Measurements from ENCODE around the gene SLC43A1. TPM values are rescaled to one million over a fixed set of nuclear protein-coding genes. Genes with fewer than 3 reads are reported as not detected.

The SLC43A1 gene
- total RNA-seq, 1 donor from 2014 or later = 115 TPM

GRCh38 chr11:57436031-57436430 lies 79.5 kb downstream of the SLC43A1 start:
- no peak for ATAC-seq
- no peak for DNase-seq (ENCODE audit: low spot score)

- ATAC-seq (peak; percentile 50), DNase-seq (ENCODE audit: low spot score) (peak; percentile 60)
Measured at GRCh38 chr11:57434640-57435546, 80.6 kb downstream of the SLC43A1 start.

Other genes starting within 250 kb of the SLC43A1 start
- 102 TPM for gene TNKS1BP1, start 190.8 kb downstream of the SLC43A1 start, total RNA-seq
- 24.3 TPM for gene SSRP1, start 179.8 kb downstream of the SLC43A1 start, total RNA-seq
- gene P2RX3, start 177.3 kb downstream of the SLC43A1 start, total RNA-seq = 0.50 TPM
- gene PRG3, start 134.6 kb downstream of the SLC43A1 start, total RNA-seq = not detected
- 1.6 TPM for gene PRG2, start 125.1 kb downstream of the SLC43A1 start, total RNA-seq
- gene SLC43A3, start 88.6 kb downstream of the SLC43A1 start, total RNA-seq = 127 TPM
- gene RTN4RL2, start 55.2 kb downstream of the SLC43A1 start, total RNA-seq = 22.0 TPM
- 39.3 TPM for gene TIMM10, start 15.1 kb upstream of the SLC43A1 start, total RNA-seq
- not detected for gene SMTNL1, start 21.9 kb upstream of the SLC43A1 start, total RNA-seq
- gene UBE2L6, start 52.0 kb upstream of the SLC43A1 start, total RNA-seq = 53.0 TPM
- gene SERPING1, start 82.0 kb upstream of the SLC43A1 start, total RNA-seq = 1,854 TPM
- gene YPEL4, start 134.2 kb upstream of the SLC43A1 start, total RNA-seq = 0.33 TPM
- 6.1 TPM for gene CLP1, start 142.1 kb upstream of the SLC43A1 start, total RNA-seq
- 26.3 TPM for gene ZDHHC5, start 152.4 kb upstream of the SLC43A1 start, total RNA-seq
- 6.1 TPM for gene MED19, start 196.5 kb upstream of the SLC43A1 start, total RNA-seq
- 43.0 TPM for gene TMX2, start 196.9 kb upstream of the SLC43A1 start, total RNA-seq
- 67.9 TPM for gene SELENOH, start 225.8 kb upstream of the SLC43A1 start, total RNA-seq
- not detected for gene BTBD18, start 236.1 kb upstream of the SLC43A1 start, total RNA-seq
- 98.1 TPM for gene CTNND1, start 246.1 kb upstream of the SLC43A1 start, total RNA-seq

Measured in left lobe of liver (tissue), 2 donors.